ENCODE measurements around the gene NPAS4. TPM values are rescaled to one million over a fixed set of nuclear protein-coding genes. Genes with fewer than 3 reads are reported as not detected.
A peak's percentile ranks its signal among the peaks of the same experiment; 100 is the strongest.

The NPAS4 gene
- polyA plus RNA-seq, 3 donors from 2014 or later, result not detected

- Mint-ChIP-seq H3K36me3 (no peaks in the 10 kb centered on the region), H3K27me3 (ENCODE audit: low read depth in 3 of 3) (peaks cover 2 to 7% (median 5%) of the 10 kb centered on the region in 3 donors)
Measured at GRCh38 chr11:66468691-66469090, 47.9 kb downstream of the NPAS4 start.

GRCh38 chr11:66469441-66469840 lies 48.6 kb downstream of the NPAS4 start:
- H3K9me3 Mint-ChIP-seq, result no peaks in the 10 kb centered on the region
- H3K4me3 Mint-ChIP-seq, result no peak overlapping the region
- H3K4me1 Mint-ChIP-seq, result peaks cover 19 to 23% of the 10 kb centered on the region in 2 donors
- peaks cover 2 to 7% (median 2%) of the 10 kb centered on the region in 3 donors for H3K27me3 Mint-ChIP-seq (ENCODE audit: low read depth in 3 of 3)
- DNase-seq, result no peak
- no peaks in the 10 kb centered on the region for H3K36me3 Mint-ChIP-seq
- no peak overlapping the region for H3K27ac Mint-ChIP-seq

More at GRCh38 chr11:66468691-66469090, 47.9 kb downstream of the NPAS4 start:
- Mint-ChIP-seq H3K4me3 (peak overlapping the region; percentile 44 to 92 (median 68)), H3K4me1 (peaks cover 19 to 23% of the 10 kb centered on the region in 2 donors), H3K9me3 (no peaks in the 10 kb centered on the region), H3K27ac (no peak overlapping the region)
- DNase-seq, result no peak

- H3K9me3 Mint-ChIP-seq, result no peaks in the 10 kb centered on the region
- no peak overlapping the region for H3K27ac Mint-ChIP-seq
- H3K27me3 Mint-ChIP-seq (ENCODE audit: low read depth in 3 of 3), result peaks cover 2 to 7% (median 2%) of the 10 kb centered on the region in 3 donors
- peaks cover 19 to 23% of the 10 kb centered on the region in 2 donors for H3K4me1 Mint-ChIP-seq
- H3K4me3 Mint-ChIP-seq, result peak overlapping the region in 2 of 5 donors; percentile 16 to 48
- no peaks in the 10 kb centered on the region for H3K36me3 Mint-ChIP-seq
- DNase-seq, result no peak
Measured at GRCh38 chr11:66470015-66470414, 49.2 kb downstream of the NPAS4 start.

GRCh38 chr11:66471142-66471541 lies 50.3 kb downstream of the NPAS4 start:
- Mint-ChIP-seq H3K27me3 (ENCODE audit: low read depth in 3 of 3) (peaks cover 2 to 7% (median 2%) of the 10 kb centered on the region in 3 donors), H3K27ac (peak overlapping the region in 1 of 6 donors; percentile 40), H3K4me3 (no peak overlapping the region), H3K9me3 (no peaks in the 10 kb centered on the region), H3K4me1 (peaks cover 14 to 17% of the 10 kb centered on the region in 2 donors), H3K36me3 (no peaks in the 10 kb centered on the region)
- no peak for DNase-seq

- no peak for DNase-seq
- Mint-ChIP-seq H3K9me3 (no peaks in the 10 kb centered on the region), H3K4me1 (peaks cover 10 to 13% of the 10 kb centered on the region in 2 donors), H3K27me3 (ENCODE audit: low read depth in 3 of 3) (peaks cover 0 to 2% (median 0%) of the 10 kb centered on the region in 3 donors), H3K4me3 (no peak overlapping the region), H3K36me3 (no peaks in the 10 kb centered on the region), H3K27ac (no peak overlapping the region)
Measured at GRCh38 chr11:66472054-66472453, 51.2 kb downstream of the NPAS4 start.

GRCh38 chr11:66473167-66473566 lies 52.3 kb downstream of the NPAS4 start:
- no peak for DNase-seq
- H3K27me3 Mint-ChIP-seq (ENCODE audit: low read depth in 3 of 3), result no peaks in the 10 kb centered on the region
- H3K9me3 Mint-ChIP-seq, result no peaks in the 10 kb centered on the region
- H3K36me3 Mint-ChIP-seq, result no peaks in the 10 kb centered on the region
- no peak overlapping the region for H3K27ac Mint-ChIP-seq
- peaks cover 4 to 5% of the 10 kb centered on the region in 2 donors for H3K4me1 Mint-ChIP-seq
- H3K4me3 Mint-ChIP-seq, result no peak overlapping the region

GRCh38 chr11:66473608-66474515 lies 53.0 kb downstream of the NPAS4 start:
- Mint-ChIP-seq H3K4me3 (no peak overlapping the region), H3K9me3 (no peaks in the 10 kb centered on the region), H3K27me3 (ENCODE audit: low read depth in 3 of 3) (no peaks in the 10 kb centered on the region), H3K4me1 (peaks cover 3 to 5% of the 10 kb centered on the region in 2 donors), H3K36me3 (no peaks in the 10 kb centered on the region), H3K27ac (no peak overlapping the region)
- DNase-seq, result no peak

- no peak for DNase-seq
- no peaks in the 10 kb centered on the region for H3K9me3 Mint-ChIP-seq
- H3K27me3 Mint-ChIP-seq (ENCODE audit: low read depth in 3 of 3), result peaks cover 0 to 7% (median 0%) of the 10 kb centered on the region in 3 donors
Measured at GRCh38 chr11:66475349-66476172, 54.7 kb downstream of the NPAS4 start.

More at GRCh38 chr11:66475349-66476172, 54.7 kb downstream of the NPAS4 start:
- H3K36me3 Mint-ChIP-seq, result no peaks in the 10 kb centered on the region
- H3K27ac Mint-ChIP-seq, result no peak overlapping the region
- H3K4me3 Mint-ChIP-seq, result no peak overlapping the region
- peaks cover 17 to 21% of the 10 kb centered on the region in 2 donors for H3K4me1 Mint-ChIP-seq

Other genes with a start within 250 kb of the NPAS4 start
- 1 to 10 TPM; 1.6 to 7.1 (median 3.9) TPM for gene KLC2, start 163.3 kb upstream of the NPAS4 start, polyA plus RNA-seq
- gene RAB1B, start 152.4 kb upstream of the NPAS4 start, polyA plus RNA-seq, result 10 to 100 TPM; 22.9 to 33.2 (median 25.8) TPM
- not detected for gene CNIH2, start 142.9 kb upstream of the NPAS4 start, polyA plus RNA-seq
- gene YIF1A, start 131.9 kb upstream of the NPAS4 start, polyA plus RNA-seq, result 10 to 100 TPM; 55.7 to 85.2 (median 62.1) TPM
- not detected for gene TMEM151A, start 129.1 kb upstream of the NPAS4 start, polyA plus RNA-seq
- not detected for gene CD248, start 104.0 kb upstream of the NPAS4 start, polyA plus RNA-seq
- under 1 TPM in 2 of 3 donors, not detected in 1; 0.17 to 0.20 TPM for gene RIN1, start 84.6 kb upstream of the NPAS4 start, polyA plus RNA-seq
- 10 to 100 TPM; 69.3 to 79.8 (median 76.3) TPM for gene BRMS1, start 75.9 kb upstream of the NPAS4 start, polyA plus RNA-seq
- gene B4GAT1, start 73.4 kb upstream of the NPAS4 start, polyA plus RNA-seq, result 10 to 100 TPM in 1 of 3 donors, 1 to 10 TPM in 2; 7.0 to 11.1 (median 7.4) TPM
- gene SLC29A2, start 49.3 kb upstream of the NPAS4 start, polyA plus RNA-seq, result under 1 TPM in 2 of 3 donors, not detected in 1; 0.21 to 0.32 TPM
- gene MRPL11, start 17.8 kb downstream of the NPAS4 start, polyA plus RNA-seq, result 100 to 1,000 TPM in 1 of 3 donors, 10 to 100 TPM in 2; 53.6 to 118 (median 88.6) TPM
- gene PELI3, start 45.9 kb downstream of the NPAS4 start, polyA plus RNA-seq, result 1 to 10 TPM; 1.6 to 3.2 (median 1.7) TPM
- gene DPP3, start 59.4 kb downstream of the NPAS4 start, polyA plus RNA-seq, result 10 to 100 TPM; 44.5 to 54.2 (median 47.6) TPM
- 1 to 10 TPM; 5.3 to 8.3 (median 6.2) TPM for gene BBS1, start 89.6 kb downstream of the NPAS4 start, polyA plus RNA-seq
- gene ZDHHC24, start 125.0 kb downstream of the NPAS4 start, polyA plus RNA-seq, result 10 to 100 TPM; 19.8 to 28.0 (median 24.7) TPM
- under 1 TPM in 1 of 3 donors, not detected in 2; 0.07 TPM for gene ACTN3, start 125.9 kb downstream of the NPAS4 start, polyA plus RNA-seq
- gene CTSF, start 147.6 kb downstream of the NPAS4 start, polyA plus RNA-seq, result 10 to 100 TPM; 24.2 to 56.7 (median 48.8) TPM
- not detected for gene CCDC87, start 172.0 kb downstream of the NPAS4 start, polyA plus RNA-seq
- gene CCS, start 172.2 kb downstream of the NPAS4 start, polyA plus RNA-seq, result 10 to 100 TPM; 34.3 to 52.8 (median 41.7) TPM
- gene RBM14, start 195.6 kb downstream of the NPAS4 start, polyA plus RNA-seq, result 10 to 100 TPM; 51.7 to 96.6 (median 73.2) TPM
- gene RBM4, start 217.7 kb downstream of the NPAS4 start, polyA plus RNA-seq, result 100 to 1,000 TPM; 251 to 308 (median 255) TPM

Measured in immature natural killer cell (primary cell).